SJCRH30 (cell line): Measurements from ENCODE around the gene DDR2. TPM values are rescaled to one million over a fixed set of nuclear protein-coding genes. Genes with fewer than 3 reads are reported as not detected.

ENCODE experiments used
- DNase-seq, 2 experiments: peaks; one replicate each; pipeline ENCODE4 v3.0.0-alpha.2; 2015 to 2020
- H3K27ac ChIP-seq: fragments of 250-450 bp; sonication (Bioruptor Pico); 2 replicates; pipeline ENCODE4 v1.5.1; 2020; ENCODE audit warnings: mild to moderate bottlenecking, moderate library complexity
- H3K27me3 ChIP-seq: fragments of 250-450 bp; sonication (Bioruptor Pico); 2 replicates; pipeline ENCODE4 v1.5.1; 2020; ENCODE audit warnings: mild to moderate bottlenecking, moderate library complexity
- H3K36me3 ChIP-seq: fragments of 250-450 bp; sonication (Bioruptor Pico); 2 replicates; pipeline ENCODE4 v1.5.1; 2020; ENCODE audit warnings: mild to moderate bottlenecking, moderate library complexity
- H3K4me1 ChIP-seq: fragments of 250-450 bp; sonication (Bioruptor Pico); 2 replicates; pipeline ENCODE4 v1.5.1; 2020; ENCODE audit warnings: mild to moderate bottlenecking, moderate library complexity
- H3K4me3 ChIP-seq: fragments of 250-450 bp; sonication (Bioruptor Pico); 2 replicates; pipeline ENCODE4 v1.5.1; 2020; ENCODE audit warnings: mild to moderate bottlenecking, moderate library complexity
- H3K9me3 ChIP-seq: fragments of 250-450 bp; sonication (Bioruptor Pico); replicated peaks from 2 replicates; pipeline ENCODE4 v1.5.1; 2020; ENCODE audit warnings: mild to moderate bottlenecking, moderate library complexity
- total RNA-seq: library from RNA; depleted of rRNA; stranded (reverse); fragments of >200 nt; shearing (Covaris generic); gene quantifications from 2 replicates; pipeline ENCODE4 v1.2.3, GENCODE V29; 2014

DDR2 gene
- total RNA-seq, 1 experiment from 2014 or later: 47.8 TPM

DNA sequence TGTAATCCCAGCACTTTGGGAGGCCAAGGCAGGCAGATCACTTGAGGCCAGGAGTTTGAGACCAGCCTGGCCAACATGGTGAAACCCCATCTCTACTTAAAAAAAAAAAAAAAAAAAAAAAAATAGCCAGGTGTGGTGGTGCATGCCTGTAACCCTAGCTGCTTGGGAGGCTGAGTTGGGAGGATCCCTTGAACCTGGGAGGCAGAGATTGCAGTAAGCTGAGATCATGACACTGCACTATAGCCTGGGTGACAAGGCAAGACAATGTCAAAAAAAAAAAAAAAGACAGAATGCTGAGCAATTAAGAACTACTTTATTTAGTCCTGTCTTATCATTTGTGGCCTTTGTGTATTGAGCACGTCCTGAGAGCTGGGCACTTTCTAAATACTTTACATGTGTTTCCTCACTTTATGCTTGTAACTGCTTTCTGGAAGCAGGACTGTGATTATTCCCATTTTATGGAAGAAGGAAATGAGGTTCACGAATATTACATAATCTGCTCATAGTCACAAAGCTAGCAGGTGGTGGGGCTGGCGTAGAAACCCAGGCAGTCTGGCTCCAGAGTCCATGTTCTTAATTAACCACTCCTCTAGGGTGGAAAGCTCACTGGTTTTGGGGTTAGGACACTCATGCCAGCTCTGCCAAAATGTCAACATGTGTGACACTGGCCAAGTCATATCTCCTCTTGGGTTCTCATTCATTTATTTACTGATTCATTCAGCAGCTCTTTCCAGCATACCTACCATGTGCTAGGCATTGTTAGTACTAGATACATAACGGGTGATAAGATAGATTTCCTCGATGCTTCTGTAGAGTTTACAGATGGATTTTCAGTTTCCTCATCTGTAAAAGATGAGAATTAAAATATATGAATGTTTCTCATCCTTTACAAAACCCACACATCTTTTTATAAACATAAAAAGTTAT lies 57.7 kb downstream of the DDR2 start:
- Histone ChIP-seq H3K27me3 (no peaks in the 10 kb centered on the region), H3K4me3 (no peak overlapping the region), H3K36me3 (no peaks in the 10 kb centered on the region), H3K9me3 (no peaks in the 10 kb centered on the region), H3K27ac (no peak overlapping the region), H3K4me1 (no peaks in the 10 kb centered on the region; the same call in 1 of the 2 replicates)
- no peak for DNase-seq

DNA sequence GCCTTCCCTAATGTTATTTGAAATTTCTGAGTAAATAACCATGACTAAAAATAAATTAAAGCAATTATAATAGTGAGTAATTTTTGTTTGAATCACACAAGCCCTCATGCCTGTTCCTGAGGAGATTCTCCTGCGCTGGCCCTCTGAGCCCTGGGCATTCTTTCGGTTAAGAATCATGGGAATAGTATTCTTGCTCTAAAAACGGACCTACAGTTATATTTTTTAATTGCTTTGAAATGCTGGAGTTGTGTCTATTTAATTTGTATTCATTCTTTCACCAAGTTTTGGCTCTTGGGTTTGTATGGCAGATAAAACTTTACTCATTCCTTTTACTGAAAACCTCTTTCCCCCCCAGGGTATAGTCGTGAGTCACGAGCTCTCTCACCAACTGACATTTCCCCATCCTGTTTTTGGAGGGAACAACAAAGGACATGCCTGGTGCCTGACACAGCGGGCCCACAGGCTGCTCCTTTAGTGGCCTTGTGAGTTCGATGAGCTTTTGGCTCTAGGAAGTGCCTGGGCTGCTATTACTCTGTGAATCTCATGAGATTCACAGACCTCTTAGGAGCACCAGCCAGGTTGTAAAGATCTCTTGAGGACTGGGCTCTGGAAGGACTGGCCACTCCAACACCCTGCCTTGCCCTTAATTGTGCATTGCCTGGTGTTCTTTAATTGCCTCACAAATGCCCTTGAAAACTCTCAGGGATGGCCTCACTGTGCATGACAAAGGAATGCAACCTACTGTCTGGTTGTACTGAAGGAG lies 58.6 kb downstream of the DDR2 start:
- peak; percentile 10 to 39 for DNase-seq
- H3K9me3 ChIP-seq: no peaks in the 10 kb centered on the region
- H3K27me3 ChIP-seq: no peaks in the 10 kb centered on the region
- no peak overlapping the region for H3K27ac ChIP-seq
- H3K4me3 ChIP-seq: no peak overlapping the region
- H3K36me3 ChIP-seq: no peaks in the 10 kb centered on the region
- H3K4me1 ChIP-seq: peaks cover 5% of the 10 kb centered on the region

- Histone ChIP-seq H3K4me1 (peaks cover 6% of the 10 kb centered on the region), H3K27me3 (no peaks in the 10 kb centered on the region), H3K27ac (no peak overlapping the region), H3K4me3 (no peak overlapping the region), H3K36me3 (no peaks in the 10 kb centered on the region), H3K9me3 (no peaks in the 10 kb centered on the region)
- DNase-seq: no peak
Observed at GRCh38 chr1:162691999-162692575, 59.8 kb downstream of the DDR2 start.

GRCh38 chr1:162694911-162695310 lies 62.6 kb downstream of the DDR2 start:
- Histone ChIP-seq H3K4me3 (no peak overlapping the region), H3K27ac (no peak overlapping the region), H3K27me3 (no peaks in the 10 kb centered on the region), H3K36me3 (no peaks in the 10 kb centered on the region), H3K4me1 (peaks cover 8% of the 10 kb centered on the region), H3K9me3 (no peaks in the 10 kb centered on the region)
- DNase-seq: no peak

- no peaks in the 10 kb centered on the region for H3K27me3 ChIP-seq
- H3K4me1 ChIP-seq: peaks cover 8% of the 10 kb centered on the region
- peak overlapping the region; percentile 51 for H3K27ac ChIP-seq
- H3K36me3 ChIP-seq: no peaks in the 10 kb centered on the region
- no peaks in the 10 kb centered on the region for H3K9me3 ChIP-seq
- no peak for DNase-seq
- H3K4me3 ChIP-seq: peak overlapping the region; percentile 29
Observed at GRCh38 chr1:162695687-162696086, 63.4 kb downstream of the DDR2 start.

GRCh38 chr1:162696286-162696862 lies 64.1 kb downstream of the DDR2 start:
- H3K4me3 ChIP-seq: peak overlapping the region; percentile 29
- peak; percentile 92 to 97 for DNase-seq
- no peaks in the 10 kb centered on the region for H3K27me3 ChIP-seq
- no peaks in the 10 kb centered on the region for H3K36me3 ChIP-seq
- H3K9me3 ChIP-seq: no peaks in the 10 kb centered on the region
- H3K4me1 ChIP-seq: peaks cover 8% of the 10 kb centered on the region
- peak overlapping the region; percentile 51 for H3K27ac ChIP-seq

DNA sequence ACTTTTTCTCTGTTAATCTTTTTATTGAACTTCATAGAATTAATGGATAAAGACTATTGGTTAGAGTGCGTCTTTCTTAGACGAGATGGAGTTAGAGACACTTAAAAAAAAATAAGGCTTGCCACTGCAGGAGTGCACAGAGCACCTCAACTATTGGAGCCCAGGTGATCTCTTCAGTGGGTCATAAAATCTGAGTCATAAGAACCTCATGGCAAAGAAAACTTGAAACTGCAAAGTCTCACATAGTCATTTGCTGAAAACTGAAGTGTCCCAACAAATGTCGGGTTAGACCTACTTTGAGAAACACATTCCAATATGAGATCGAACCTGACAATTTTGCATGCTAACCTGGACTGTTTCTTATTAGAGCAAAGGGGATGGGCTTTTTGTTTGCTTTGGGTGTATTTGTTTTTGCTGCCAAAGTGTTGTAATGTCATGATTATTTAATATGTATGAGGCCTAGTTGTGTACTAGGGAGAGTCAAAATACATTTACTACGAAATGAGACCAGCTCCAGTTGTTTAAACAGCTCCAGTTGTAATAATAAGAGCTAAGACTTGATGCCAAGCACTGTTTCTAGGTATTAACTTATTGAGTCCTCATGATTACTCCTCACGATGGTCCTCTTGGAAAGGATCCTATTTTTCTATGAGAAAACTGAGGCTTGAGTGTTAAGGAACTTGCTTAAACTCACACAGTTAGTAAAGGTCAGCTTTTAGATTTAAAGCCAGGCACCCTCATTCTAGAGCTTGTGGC lies 65.1 kb downstream of the DDR2 start:
- H3K27ac ChIP-seq: no peak overlapping the region; the same call in 1 of the 2 replicates
- no peak for DNase-seq
- H3K9me3 ChIP-seq: no peaks in the 10 kb centered on the region
- peaks cover 8% of the 10 kb centered on the region for H3K4me1 ChIP-seq
- H3K27me3 ChIP-seq: no peaks in the 10 kb centered on the region
- H3K36me3 ChIP-seq: no peaks in the 10 kb centered on the region
- H3K4me3 ChIP-seq: no peak overlapping the region

GRCh38 chr1:162699366-162699765 lies 67.1 kb downstream of the DDR2 start:
- no peaks in the 10 kb centered on the region for H3K9me3 ChIP-seq
- peaks cover 8% of the 10 kb centered on the region for H3K4me1 ChIP-seq
- H3K36me3 ChIP-seq: no peaks in the 10 kb centered on the region
- no peak overlapping the region for H3K4me3 ChIP-seq
- H3K27ac ChIP-seq: no peak overlapping the region
- H3K27me3 ChIP-seq: no peaks in the 10 kb centered on the region
- DNase-seq: no peak

DNA sequence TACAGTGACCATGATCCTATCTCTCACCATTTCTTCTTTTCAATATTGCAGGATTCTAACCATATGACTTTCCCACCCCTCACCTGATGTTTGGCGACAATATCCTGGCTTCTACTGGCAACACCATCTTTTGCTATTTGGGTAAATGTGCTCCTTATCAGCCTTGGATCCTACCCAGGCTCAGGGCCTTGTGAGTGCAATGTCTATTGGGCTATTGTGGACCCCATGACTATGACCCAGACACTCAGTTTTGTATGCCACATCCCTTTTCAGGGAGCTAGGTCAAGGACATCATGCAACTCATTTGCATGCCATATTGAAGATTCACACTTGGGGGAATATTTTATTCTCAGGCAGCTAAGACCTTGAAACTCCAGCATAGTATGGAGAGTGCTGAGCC lies 67.9 kb downstream of the DDR2 start:
- Histone ChIP-seq H3K27ac (no peak overlapping the region), H3K4me1 (peaks cover 8% of the 10 kb centered on the region), H3K27me3 (no peaks in the 10 kb centered on the region), H3K4me3 (no peak overlapping the region), H3K9me3 (no peaks in the 10 kb centered on the region), H3K36me3 (no peaks in the 10 kb centered on the region; the same call in 1 of the 2 replicates)
- DNase-seq: no peak

- Histone ChIP-seq H3K4me3 (no peak overlapping the region), H3K27me3 (no peaks in the 10 kb centered on the region), H3K36me3 (peaks cover 7% of the 10 kb centered on the region), H3K4me1 (peaks cover 3% of the 10 kb centered on the region; the same call in 1 of the 2 replicates), H3K9me3 (no peaks in the 10 kb centered on the region), H3K27ac (no peak overlapping the region)
- DNase-seq: no peak
Observed at GRCh38 chr1:162701286-162701685, 69.0 kb downstream of the DDR2 start.

- DNase-seq: no peak
- no peaks in the 10 kb centered on the region for H3K27me3 ChIP-seq
- no peaks in the 10 kb centered on the region for H3K9me3 ChIP-seq
- H3K36me3 ChIP-seq: peaks cover 9% of the 10 kb centered on the region
- H3K27ac ChIP-seq: no peak overlapping the region
- no peak overlapping the region for H3K4me3 ChIP-seq
- no peaks in the 10 kb centered on the region for H3K4me1 ChIP-seq
Observed at GRCh38 chr1:162702628-162703027, 70.4 kb downstream of the DDR2 start.

GRCh38 chr1:162703708-162704107 lies 71.4 kb downstream of the DDR2 start:
- Histone ChIP-seq H3K36me3 (peaks cover 9% of the 10 kb centered on the region), H3K27me3 (no peaks in the 10 kb centered on the region), H3K4me1 (no peaks in the 10 kb centered on the region), H3K27ac (no peak overlapping the region), H3K4me3 (no peak overlapping the region), H3K9me3 (no peaks in the 10 kb centered on the region)
- no peak for DNase-seq

DNA sequence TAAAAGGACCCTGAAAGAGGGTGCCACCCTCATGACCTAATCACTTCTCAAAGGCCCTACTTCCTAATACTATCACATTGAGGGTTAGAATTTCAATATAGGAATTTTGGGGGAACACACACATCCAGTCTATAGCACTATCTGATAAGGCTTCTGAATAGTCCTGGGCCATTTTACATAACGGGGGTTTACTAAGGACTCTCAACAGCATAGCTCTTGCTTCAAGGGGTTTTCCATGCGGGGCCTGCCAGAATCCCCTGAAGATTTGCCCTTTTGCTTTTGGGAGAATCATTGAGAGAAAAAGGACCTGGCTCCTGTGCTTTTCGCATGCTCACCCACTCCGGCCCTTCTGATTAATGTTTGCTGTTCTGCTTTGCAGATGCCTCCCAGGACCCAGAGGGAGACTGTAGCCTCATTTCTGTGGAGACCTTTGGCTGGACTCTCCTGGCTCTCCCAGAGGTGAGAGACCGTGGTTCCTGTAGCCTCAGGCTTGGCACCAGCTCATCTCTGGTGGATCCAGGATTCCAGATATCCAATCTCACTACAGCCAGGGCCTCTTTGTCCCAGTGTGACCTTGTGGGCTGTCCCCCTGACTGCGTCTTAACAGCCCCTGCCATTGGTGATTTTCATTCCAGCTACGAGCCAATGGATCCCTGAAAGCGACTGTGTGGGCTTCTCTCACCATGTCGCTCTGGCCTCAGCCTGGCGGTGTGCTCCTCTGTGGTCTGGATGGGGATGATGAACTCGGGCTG lies 72.6 kb downstream of the DDR2 start:
- Histone ChIP-seq H3K9me3 (no peaks in the 10 kb centered on the region), H3K4me3 (no peak overlapping the region), H3K36me3 (peaks cover 9% of the 10 kb centered on the region), H3K27me3 (no peaks in the 10 kb centered on the region), H3K4me1 (no peaks in the 10 kb centered on the region), H3K27ac (no peak overlapping the region)
- no peak for DNase-seq
